HCT116 (cell line): ENCODE data around the gene RSPH9. TPM values are rescaled to one million over a fixed set of nuclear protein-coding genes. Genes with fewer than 3 reads are reported as not detected.

ENCODE experiments used
- ATAC-seq: fragments of 200-7000 bp; cut with Tn5 transposase; 2 replicates; pipeline ENCODE4 v1.9.1; 2020; ENCODE audit warnings: mild to moderate bottlenecking, moderate library complexity
- BruUV-seq: library from RNA; stranded (reverse); fragments of 400-500 nt; replicated peaks from 2 replicates; lab custom pipeline; 2021; lab: Mats Ljungman, UMichigan
- CTCF ChIA-PET: fragments of 300-600 bp; sonication (Branson Sonifier 250); formaldehyde crosslinking; loops from one replicate; lab custom pipeline; 2021; ENCODE audit warnings: antibody characterized with exemption; lab: Charles Lee
- POLR2A ChIA-PET: fragments of 300-600, 350-600 bp; sonication (Branson Sonifier 250); formaldehyde crosslinking; loops from one replicate; lab custom pipeline; 2021; ENCODE audit warnings: antibody characterized with exemption; lab: Charles Lee
- RAD21 ChIA-PET, 2 experiments: fragments of 300-600 bp; sonication (Branson Sonifier 250); formaldehyde crosslinking; loops; one replicate each; lab custom pipeline; 2023; ENCODE audit warnings: low total read pairs in 2 of 2; ENCODE audit not compliant: uncharacterized antibody in 2 of 2, unreplicated experiment in 2 of 2, low non-redundant PET in 1 of 2; lab: Charles Lee
- DNase-seq: peaks from one replicate; pipeline ENCODE4 v3.0.0-alpha.2; 2010; ENCODE audit warnings: low read depth, low spot score
- H2AFZ ChIP-seq: fragments of 200-600 bp; shearing (Covaris generic), sonication (generic); 2 replicates; pipeline ENCODE4 v1.6.1; 2017; ENCODE audit warnings: low read depth, mixed run types, mixed read lengths, antibody characterized with exemption, low read length; ENCODE audit not compliant: poor library complexity, severe bottlenecking
- H3K27ac ChIP-seq: 2 replicates; pipeline ENCODE4 v1.5.1; 2012; ENCODE audit warnings: low read depth, low read length
- H3K27me3 ChIP-seq: fragments of 200-600 bp; sonication (generic); 2 replicates; pipeline ENCODE4 v1.6.1; 2016; ENCODE audit warnings: mixed run types, low read length, mixed read lengths; ENCODE audit not compliant: insufficient read depth
- H3K36me3 ChIP-seq, 2 experiments: fragments of 200-500 bp in 1 of 2; fragments of 200-600 bp in 1 of 2; sonication (Bioruptor generic) in 1 of 2; sonication (generic) in 1 of 2; 2 replicates each; pipeline versions ENCODE4 v1.5.1 to v1.6.1; 2014 to 2016; ENCODE audit warnings: low read length in 2 of 2, inconsistent platforms in 1 of 2, mixed read lengths in 1 of 2, mixed run types in 1 of 2; ENCODE audit not compliant: insufficient read depth in 2 of 2, control insufficient read depth in 1 of 2
- H3K4me1 ChIP-seq, 2 experiments: fragments of 200-600 bp in 1 of 2; sonication (generic) in 1 of 2; 2 replicates each; pipeline versions ENCODE4 v1.5.1 to v1.6.1; 2012 to 2017; ENCODE audit warnings: low read length in 2 of 2, inconsistent platforms in 1 of 2, mild to moderate bottlenecking in 1 of 2, mixed read lengths in 1 of 2, mixed run types in 1 of 2, moderate library complexity in 1 of 2; ENCODE audit not compliant: insufficient read depth in 2 of 2, control insufficient read depth in 1 of 2
- H3K4me2 ChIP-seq: fragments of 200-600 bp; sonication (generic); 2 replicates; pipeline ENCODE4 v1.6.1; 2017; ENCODE audit warnings: mixed run types, low read length, mixed read lengths
- H3K4me3 ChIP-seq, 2 experiments: fragments of 200-600 bp in 1 of 2; sonication (generic) in 1 of 2; replicated peaks in 1 of 2; 2 replicates each; pipeline ENCODE4 v1.5.1; 2011 to 2016; ENCODE audit warnings: low read length in 2 of 2, control low read depth in 1 of 2, low read depth in 1 of 2, mild to moderate bottlenecking in 1 of 2, mixed read lengths in 1 of 2, mixed run types in 1 of 2
- H3K79me2 ChIP-seq: fragments of 200-600 bp; sonication (generic); 2 replicates; pipeline ENCODE4 v1.6.1; 2017; ENCODE audit warnings: mild to moderate bottlenecking, mixed run types, low read length, moderate library complexity, mixed read lengths; ENCODE audit not compliant: insufficient read depth
- H3K9ac ChIP-seq: fragments of 200-600 bp; sonication (generic); 2 replicates; pipeline ENCODE4 v1.6.1; 2016; ENCODE audit warnings: low read length, mixed read lengths
- H3K9me2 ChIP-seq: fragments of 200-600 bp; sonication (generic), shearing (Covaris generic); 2 replicates; pipeline ENCODE4 v1.6.1; 2017; ENCODE audit warnings: mixed run types, mild to moderate bottlenecking, moderate library complexity; ENCODE audit not compliant: insufficient read depth
- H3K9me3 ChIP-seq, 2 experiments: fragments of 200-500 bp in 1 of 2; fragments of 200-600 bp in 1 of 2; sonication (Bioruptor generic) in 1 of 2; sonication (generic) in 1 of 2; 2 replicates each; pipeline ENCODE4 v1.6.1; 2014 to 2017; ENCODE audit warnings: low read length in 2 of 2, mixed read lengths in 2 of 2, inconsistent platforms in 1 of 2, low read depth in 1 of 2, mild to moderate bottlenecking in 1 of 2, mixed run types in 1 of 2, moderate library complexity in 1 of 2; ENCODE audit not compliant: control insufficient read depth in 1 of 2, insufficient read depth in 1 of 2
- H4K20me1 ChIP-seq: fragments of 200-600 bp; sonication (generic), shearing (Covaris generic); 2 replicates; pipeline ENCODE4 v1.6.1; 2017; ENCODE audit warnings: mixed run types, mild to moderate bottlenecking, moderate library complexity; ENCODE audit not compliant: insufficient read depth
- ELF1 ChIP-seq: IDR thresholded peaks from 2 replicates; pipeline ENCODE4 v1.6.1; 2012; ENCODE audit warnings: low read depth, borderline replicate concordance
- EZH2 ChIP-seq: fragments of 200-600 bp; sonication (generic); IDR thresholded peaks from 2 replicates; pipeline ENCODE4 v1.6.1; 2017; ENCODE audit warnings: antibody characterized with exemption, mixed run types
- POLR2A ChIP-seq: IDR thresholded peaks from 2 replicates; pipeline ENCODE4 v1.7.0; 2011; ENCODE audit warnings: borderline replicate concordance; ENCODE audit not compliant: insufficient read depth, insufficient read length; ENCODE audit errors: extremely low read depth
- POLR2AphosphoS5 ChIP-seq: IDR thresholded peaks from 2 replicates; pipeline ENCODE4 v1.6.1; 2011; ENCODE audit warnings: mild to moderate bottlenecking, low read depth, low read length, moderate library complexity
- RAD21 ChIP-seq: IDR thresholded peaks from 2 replicates; pipeline ENCODE4 v1.6.1; 2012; ENCODE audit warnings: low read depth, mild to moderate bottlenecking
- TCF7L2 ChIP-seq: IDR thresholded peaks from 2 replicates; pipeline ENCODE4 v1.7.0; 2011; ENCODE audit warnings: borderline replicate concordance, inconsistent platforms; ENCODE audit not compliant: insufficient read depth, insufficient read length; ENCODE audit errors: extremely low read depth
- YY1 ChIP-seq: IDR thresholded peaks from 2 replicates; pipeline ENCODE4 v1.6.1; 2011; ENCODE audit warnings: low read length, low read depth, moderate library complexity, mild to moderate bottlenecking; ENCODE audit not compliant: insufficient replicate concordance; ENCODE audit errors: extremely low read depth
- ZBTB33 ChIP-seq: IDR thresholded peaks from 2 replicates; pipeline ENCODE4 v1.6.1; 2011; ENCODE audit warnings: mild to moderate bottlenecking, low read length, moderate library complexity; ENCODE audit not compliant: insufficient replicate concordance; ENCODE audit errors: extremely low read depth
- ZFX ChIP-seq: fragments of 450-650 bp; IDR thresholded peaks from 2 replicates; pipeline ENCODE4 v1.6.1; 2017
- intact Hi-C: fragments of 100-400 bp; cut with micrococcal nuclease; formaldehyde crosslinking; loops from 2 replicates; pipeline ENCODE4 v1.10.0; 2022
- total RNA-seq: library from RNA; stranded (reverse); gene quantifications from one replicate; pipeline ENCODE4 v1.2.1, GENCODE V29; 2021; ENCODE audit not compliant: unreplicated experiment

Gene RSPH9
- total RNA-seq, 1 experiment from 2014 or later, result not detected

GRCh38 chr6:43635387-43636307 is 9.2 kb upstream of the RSPH9 start, which contains the start of gene MAD2L1BP:
MAD2L1BP (plus strand) TSS chr6:43635840; CDS start chr6:43635876, 36 bp downstream.
- peak within 1 kb of the TSS; percentile 91 for H3K4me2 ChIP-seq
- ChIA-PET RAD21 (no interaction called here), POLR2A (interaction anchor here (1.0 to 1.9 kb wide), 2 partner anchors 8 to 9 kb away, joined by 3 to 7 read pairs; no protein-coding TSS in a partner anchor), CTCF (interaction anchor here (1.6 kb wide), 1 partner anchor 31 kb away, joined by 3 read pairs; no protein-coding TSS in a partner anchor)
- peaks cover 46% of the 10 kb centered on the region for H3K79me2 ChIP-seq
- DNase-seq, result peak; percentile 56
- H3K27me3 ChIP-seq, result no peaks in the 10 kb centered on the region
- intact Hi-C loops, result no loop called here
- peak within 1 kb of the TSS; percentile 13 for H2AFZ ChIP-seq
- TF ChIP-seq EZH2 (no peak), YY1 (peak; percentile 90), RAD21 (no peak), ZFX (peak; percentile 47; the same call in 1 of the 2 replicates), ELF1 (no peak), POLR2A (peak; percentile 85), TCF7L2 (peak; percentile 98), ZBTB33 (peak; percentile 52), POLR2AphosphoS5 (peak; percentile 97)
- H3K4me1 ChIP-seq, result peaks cover 12 to 25% of the 10 kb centered on the region in 2 experiments
- peak within 1 kb of the TSS; percentile 84 for H3K27ac ChIP-seq
- H3K9me3 ChIP-seq, result no peaks in the 10 kb centered on the region
- no peaks in the 10 kb centered on the region for H4K20me1 ChIP-seq
- no peaks in the 10 kb centered on the region for H3K9me2 ChIP-seq
- no TSS peak for BruUV-seq
- H3K9ac ChIP-seq, result peak within 1 kb of the TSS; percentile 84
- H3K4me3 ChIP-seq, result peak within 1 kb of the TSS; percentile 87
- peaks cover 17 to 21% of the 10 kb centered on the region in 2 experiments; a peak in 3 of 4 replicates for H3K36me3 ChIP-seq
- peak; percentile 91 for ATAC-seq
